ENCODE measurements around the gene TMTC1.
"Not testable (repeated sequence)": the region's sequence is repeated elsewhere in the genome, so short reads cannot be mapped to it uniquely, and the experiment has no call there.

TMTC1 gene

DNA sequence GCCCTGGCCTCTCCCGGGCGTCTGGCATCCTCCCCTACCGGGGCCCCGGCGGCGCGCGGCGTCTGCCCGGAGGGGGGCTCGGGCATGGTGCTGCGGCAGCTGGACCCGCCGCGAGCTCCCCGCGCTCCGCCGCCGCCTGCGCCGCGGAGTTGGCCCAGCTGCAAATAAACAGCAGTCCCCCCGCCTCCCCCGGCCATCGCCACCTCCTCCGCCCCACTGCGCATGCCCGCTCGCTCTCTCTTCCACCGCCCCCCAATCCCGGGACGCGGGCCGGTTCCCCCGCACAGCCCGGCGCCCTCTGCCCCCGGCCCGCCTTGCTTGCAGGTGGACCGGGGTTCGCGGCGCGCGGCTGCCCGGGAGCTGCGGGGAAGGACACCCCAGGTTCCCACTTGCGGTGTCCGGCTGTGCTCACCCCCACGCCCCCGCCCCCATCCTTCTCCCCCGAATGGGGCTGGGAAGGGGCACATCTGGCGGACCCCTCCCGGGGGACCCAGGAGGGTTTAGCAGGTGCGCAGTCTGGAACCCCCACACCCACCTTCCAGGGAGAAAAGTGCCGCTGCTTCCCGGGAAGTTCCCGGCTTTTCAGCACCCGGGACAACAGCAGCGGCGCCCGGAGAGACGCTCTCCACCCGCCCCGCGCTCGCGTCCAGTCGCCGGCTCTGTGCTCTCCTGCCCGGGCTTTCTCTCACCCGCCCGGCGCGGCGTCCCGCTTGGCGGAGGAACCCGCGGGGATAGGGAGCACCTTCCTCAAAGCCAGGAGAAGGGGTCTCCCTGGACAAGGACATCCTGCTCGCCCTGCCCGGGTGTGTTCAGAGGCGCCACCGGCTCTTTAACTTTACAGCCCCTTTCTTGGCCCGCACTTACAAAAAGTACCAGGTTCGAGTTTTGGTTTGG is at the start of gene TMTC1:
Gene TMTC1, minus strand, starts transcription at position 170 of the 894 bp plus-strand sequence. CDS start 191 bp downstream, outside the sequence.
- DNase-seq: no peak

- DNase-seq: no peak
Observed at GRCh38 chr12:29831173-29831572, 47.4 kb upstream of the TMTC1 start.

- no peak for DNase-seq
Observed at GRCh38 chr12:29830391-29830790, 46.6 kb upstream of the TMTC1 start.

DNA sequence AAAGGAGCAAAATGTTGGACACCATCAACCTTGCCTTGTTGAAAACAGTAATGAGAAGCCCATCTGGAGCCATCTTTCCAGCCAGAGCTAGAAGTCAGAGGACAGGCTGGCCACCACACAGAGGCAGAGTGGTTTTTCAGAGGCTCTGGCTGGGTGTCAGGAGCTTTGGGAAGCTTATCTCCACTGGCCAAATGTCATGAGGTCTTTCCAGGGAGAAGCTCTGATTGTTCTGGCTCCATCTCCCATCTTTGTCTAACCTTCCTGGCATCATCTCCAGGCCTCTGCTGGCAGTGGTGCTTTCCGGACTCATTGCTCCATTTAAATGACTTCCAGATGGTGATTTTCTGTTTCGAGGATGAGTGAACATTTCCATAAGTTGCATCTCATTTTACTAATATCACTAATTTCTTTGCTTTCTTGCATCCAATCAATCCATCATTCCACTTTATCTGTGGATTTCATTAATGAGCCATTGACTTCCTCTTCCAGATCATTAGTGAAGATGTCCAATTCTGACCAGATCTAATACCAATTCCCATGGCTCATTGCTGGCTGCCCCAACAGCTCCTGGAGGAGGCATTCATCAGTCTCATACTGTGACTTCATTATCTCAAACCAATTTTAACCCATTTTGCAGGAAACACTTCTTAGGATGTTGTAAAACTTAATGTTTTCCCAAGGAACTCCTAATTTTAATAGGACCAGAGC is 35.3 kb upstream of the TMTC1 start:
- no peak for DNase-seq

- no peak for DNase-seq
Observed at GRCh38 chr12:29816874-29817725, 33.4 kb upstream of the TMTC1 start.

GRCh38 chr12:29809616-29810361 is 26.0 kb upstream of the TMTC1 start:
- not testable (repeated sequence) for DNase-seq

- DNase-seq: no peak
Observed at GRCh38 chr12:29807129-29807528, 23.4 kb upstream of the TMTC1 start.

GRCh38 chr12:29804019-29804418 is 20.3 kb upstream of the TMTC1 start:
- no peak for DNase-seq

- no peak for DNase-seq
Observed at GRCh38 chr12:29799591-29799990, 15.8 kb upstream of the TMTC1 start.

- no peak for DNase-seq
Observed at GRCh38 chr12:29797565-29798355, 14.0 kb upstream of the TMTC1 start.

- DNase-seq: no peak
Observed at GRCh38 chr12:29796823-29797263, 13.1 kb upstream of the TMTC1 start.

GRCh38 chr12:29795715-29796114 is 12.0 kb upstream of the TMTC1 start:
- no peak for DNase-seq

GRCh38 chr12:29794862-29795261 is 11.1 kb upstream of the TMTC1 start:
- no peak for DNase-seq

GRCh38 chr12:29792853-29793252 is 9.1 kb upstream of the TMTC1 start:
- DNase-seq: no peak

DNA sequence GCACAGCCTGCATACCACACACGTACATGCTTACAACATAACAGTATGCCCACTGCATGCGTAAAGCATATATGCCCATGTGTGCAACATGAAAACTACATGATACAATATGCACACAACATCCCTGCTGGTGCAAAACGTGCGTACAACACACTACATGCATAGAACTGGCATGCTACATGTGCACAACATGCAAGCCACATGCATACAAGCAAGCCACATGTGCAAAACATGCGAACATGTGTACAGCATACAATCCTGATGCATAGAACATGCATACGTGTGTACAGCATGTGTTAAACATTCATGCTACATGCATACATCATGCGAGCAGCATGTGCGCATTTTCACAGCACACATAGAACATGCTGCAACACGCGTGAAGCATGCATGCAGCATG is 8.4 kb upstream of the TMTC1 start:
- DNase-seq: no peak

DNA sequence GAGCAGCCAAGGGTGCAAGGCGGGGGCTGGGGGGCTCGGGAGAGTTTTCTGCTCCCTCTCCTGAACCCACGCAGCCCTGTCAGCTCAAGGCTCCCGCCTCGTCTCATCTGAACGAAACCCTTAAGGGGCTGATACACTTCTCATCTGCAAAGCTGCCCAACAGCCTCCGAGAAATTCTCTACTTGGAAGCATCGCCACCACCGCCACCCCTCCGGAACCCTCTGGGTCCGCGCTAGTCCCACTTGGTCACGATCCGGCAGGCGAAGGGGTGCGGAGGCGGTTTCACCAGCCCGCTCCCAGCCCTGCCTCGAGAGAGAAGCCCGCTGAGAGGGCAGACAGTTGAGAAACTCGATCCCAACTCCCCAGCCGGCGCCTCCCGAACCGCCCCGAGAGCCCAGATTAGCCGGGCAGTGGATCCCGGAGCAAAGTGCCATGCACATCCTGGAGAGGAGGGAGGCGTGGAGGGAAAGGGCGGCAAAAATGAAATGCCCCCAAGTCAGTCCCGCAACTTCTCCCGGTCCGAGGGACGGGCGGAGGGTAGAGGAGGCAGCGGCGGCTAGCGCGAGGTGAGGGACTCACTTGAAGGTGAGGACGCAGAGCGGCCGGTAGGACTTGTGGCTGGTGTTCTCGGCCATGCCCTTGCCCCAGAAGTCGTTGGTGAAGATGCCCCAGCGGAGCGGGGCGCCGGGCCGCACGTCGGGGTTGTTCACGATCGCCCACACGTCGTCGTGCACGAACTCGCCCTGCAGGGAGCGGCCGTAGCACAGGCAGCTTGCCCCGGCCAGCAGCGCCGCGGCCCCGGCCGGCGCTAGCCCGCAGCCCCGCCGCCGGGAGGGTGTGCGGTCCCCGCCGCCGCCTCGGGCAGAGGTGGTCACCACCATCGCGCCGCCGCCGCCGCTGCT is 620 bp downstream of the TMTC1 start:
- DNase-seq: no peak

GRCh38 chr12:29782285-29782870 is 1.4 kb downstream of the TMTC1 start:
- DNase-seq: no peak

DNA sequence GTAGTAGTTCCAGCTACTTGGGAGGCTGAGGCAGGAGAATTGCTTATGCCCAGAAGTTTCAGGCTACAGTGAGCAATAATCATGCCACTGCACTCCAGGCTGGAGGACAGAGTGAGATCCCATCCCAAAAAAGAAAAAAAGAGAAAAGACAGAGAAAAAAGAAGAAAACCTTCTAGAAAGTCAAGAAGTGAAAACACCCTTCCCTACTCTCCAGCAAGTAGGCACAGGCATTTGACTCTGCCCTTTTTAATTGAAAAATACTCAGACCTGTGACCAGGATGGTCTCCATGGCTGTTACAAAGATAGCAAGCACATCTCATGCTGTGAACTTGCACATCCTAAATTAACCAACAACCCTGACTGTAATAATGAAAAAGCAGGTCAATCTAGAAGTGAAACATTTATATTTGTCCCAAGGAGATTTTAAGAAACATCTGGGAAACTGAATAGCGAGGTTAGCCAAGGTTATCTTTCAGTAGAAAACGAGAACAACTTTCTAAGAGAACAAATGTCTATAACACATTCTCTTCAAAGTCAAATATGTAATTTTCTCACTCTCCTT is 2.0 kb downstream of the TMTC1 start:
- no peak for DNase-seq

DNA sequence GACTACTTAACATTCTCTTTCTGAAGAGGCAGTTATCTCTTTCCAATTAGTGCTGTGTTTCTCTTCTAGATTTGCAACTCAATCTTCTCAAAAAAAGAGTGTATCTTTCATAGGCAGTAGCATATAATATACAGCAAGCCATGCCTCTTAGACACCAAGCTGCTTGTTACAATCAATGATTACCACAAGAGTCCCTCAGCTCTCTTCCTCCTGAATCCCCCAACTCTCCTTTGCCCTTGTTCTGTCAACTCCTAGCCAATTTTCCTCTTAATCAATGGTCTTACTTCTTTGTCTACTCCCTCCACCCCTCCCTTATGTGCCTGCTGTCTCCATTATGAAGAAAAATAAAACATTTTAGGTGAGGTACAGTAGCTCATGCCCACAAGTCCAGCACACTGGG is 2.6 kb downstream of the TMTC1 start:
- DNase-seq: no peak

DNA sequence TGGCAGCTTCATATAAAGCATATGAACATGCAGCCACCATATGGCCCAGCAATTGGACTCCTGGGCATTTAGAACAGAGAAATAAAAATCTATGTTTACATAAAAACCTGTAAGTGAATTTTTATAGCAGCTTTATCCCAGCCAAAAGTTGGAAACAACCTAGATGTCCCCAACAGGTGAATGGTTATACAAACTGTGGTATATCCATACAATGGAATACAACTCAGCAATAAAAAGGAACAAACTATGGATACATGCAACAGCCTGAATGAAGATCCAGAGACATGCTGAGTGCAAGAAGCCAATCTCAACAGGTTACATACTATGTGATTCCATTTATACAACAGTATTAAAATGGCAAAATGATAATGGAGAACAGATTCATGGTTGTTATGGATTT is 3.7 kb downstream of the TMTC1 start:
- no peak for DNase-seq
